CD4-positive, alpha-beta T cell treated with Interleukin-21 for 1 hour (primary cell): Measurements from ENCODE around the gene ARMC3.

Source experiments
- DNase-seq: peaks from one replicate; pipeline ENCODE4 v3.0.0-alpha.2; 2020

ARMC3 gene

GRCh38 chr10:23081221-23081750 is 153.4 kb downstream of the ARMC3 start:
- no peak for DNase-seq

GRCh38 chr10:23081891-23082290 is 154.0 kb downstream of the ARMC3 start:
- no peak for DNase-seq
